IPS-18c (cell line): ENCODE results near the gene MCM8.
"Not testable (repeated sequence)": the region's sequence is repeated elsewhere in the genome, so short reads cannot be mapped to it uniquely, and the experiment has no call there.

Experiments
- H3K4me3 ChIP-seq: 2 replicates; pipeline ENCODE4 v1.7.0; 2013; ENCODE audit warnings: low read depth, mild to moderate bottlenecking, low read length, moderate library complexity; ENCODE audit not compliant: insufficient read depth
- H3K9me3 ChIP-seq: one replicate; pipeline ENCODE4 v1.6.1; 2013; ENCODE audit warnings: mild to moderate bottlenecking, low read length, moderate library complexity; ENCODE audit not compliant: control insufficient read depth, insufficient read depth

Gene MCM8

GRCh38 chr20:6024768-6025167 is 74.3 kb downstream of the MCM8 start:
- Histone ChIP-seq H3K9me3 (peaks cover 2% of the 10 kb centered on the region), H3K4me3 (no peak overlapping the region)

- Histone ChIP-seq H3K4me3 (no peak overlapping the region), H3K9me3 (peaks cover 2% of the 10 kb centered on the region)
Measured at GRCh38 chr20:6026051-6026450, 75.6 kb downstream of the MCM8 start.

GRCh38 chr20:6028818-6029217 is 78.4 kb downstream of the MCM8 start:
- Histone ChIP-seq H3K9me3 (no peaks in the 10 kb centered on the region), H3K4me3 (no peak overlapping the region)

GRCh38 chr20:6029538-6029937 is 79.1 kb downstream of the MCM8 start:
- no peak overlapping the region for H3K4me3 ChIP-seq
- no peaks in the 10 kb centered on the region for H3K9me3 ChIP-seq

- no peaks in the 10 kb centered on the region for H3K9me3 ChIP-seq
Measured at GRCh38 chr20:6030453-6031080, 80.1 kb downstream of the MCM8 start.

GRCh38 chr20:6032907-6033306 is 82.5 kb downstream of the MCM8 start:
- not testable (repeated sequence) for H3K9me3 ChIP-seq, H3K4me3 ChIP-seq

More at GRCh38 chr20:6030453-6031080, 80.1 kb downstream of the MCM8 start:
- no peak overlapping the region for H3K4me3 ChIP-seq

- Histone ChIP-seq H3K4me3 (no peak overlapping the region), H3K9me3 (no peaks in the 10 kb centered on the region)
Measured at GRCh38 chr20:6034134-6034969, 83.9 kb downstream of the MCM8 start.

GRCh38 chr20:6036213-6036612 is 85.8 kb downstream of the MCM8 start:
- Histone ChIP-seq H3K9me3 (no peaks in the 10 kb centered on the region), H3K4me3 (no peak overlapping the region)

GRCh38 chr20:6037082-6037481 is 86.6 kb downstream of the MCM8 start:
- Histone ChIP-seq H3K9me3 (no peaks in the 10 kb centered on the region), H3K4me3 (no peak overlapping the region)

GRCh38 chr20:6038256-6038655 is 87.8 kb downstream of the MCM8 start:
- no peak overlapping the region for H3K4me3 ChIP-seq
- no peaks in the 10 kb centered on the region for H3K9me3 ChIP-seq

- Histone ChIP-seq H3K9me3 (no peaks in the 10 kb centered on the region), H3K4me3 (no peak overlapping the region)
Measured at GRCh38 chr20:6039766-6040165, 89.3 kb downstream of the MCM8 start.

GRCh38 chr20:6040540-6040939 is 90.1 kb downstream of the MCM8 start:
- Histone ChIP-seq H3K9me3 (no peaks in the 10 kb centered on the region), H3K4me3 (no peak overlapping the region)

GRCh38 chr20:6040958-6041807 is 90.7 kb downstream of the MCM8 start:
- no peak overlapping the region for H3K4me3 ChIP-seq
- H3K9me3 ChIP-seq, result no peaks in the 10 kb centered on the region

GRCh38 chr20:6041808-6042265 is 91.4 kb downstream of the MCM8 start:
- no peak overlapping the region for H3K4me3 ChIP-seq

GRCh38 chr20:6044115-6044514 is 93.7 kb downstream of the MCM8 start:
- Histone ChIP-seq H3K4me3 (no peak overlapping the region), H3K9me3 (no peaks in the 10 kb centered on the region)

More at GRCh38 chr20:6041808-6042265, 91.4 kb downstream of the MCM8 start:
- H3K9me3 ChIP-seq, result no peaks in the 10 kb centered on the region

- no peaks in the 10 kb centered on the region for H3K9me3 ChIP-seq
- no peak overlapping the region for H3K4me3 ChIP-seq
Measured at GRCh38 chr20:6045566-6045965, 95.1 kb downstream of the MCM8 start.

GRCh38 chr20:6046432-6046831 is 96.0 kb downstream of the MCM8 start:
- H3K4me3 ChIP-seq, result no peak overlapping the region
- H3K9me3 ChIP-seq, result no peaks in the 10 kb centered on the region
